CD4-positive, alpha-beta T cell treated with Interleukin-1 beta for 1 hour (primary cell): ENCODE results near the gene CNTFR.

Experiments used
- DNase-seq, 2 donors: peaks; one replicate each; pipeline ENCODE4 v3.0.0-alpha.2; 2020 to 2022

CNTFR gene

DNA sequence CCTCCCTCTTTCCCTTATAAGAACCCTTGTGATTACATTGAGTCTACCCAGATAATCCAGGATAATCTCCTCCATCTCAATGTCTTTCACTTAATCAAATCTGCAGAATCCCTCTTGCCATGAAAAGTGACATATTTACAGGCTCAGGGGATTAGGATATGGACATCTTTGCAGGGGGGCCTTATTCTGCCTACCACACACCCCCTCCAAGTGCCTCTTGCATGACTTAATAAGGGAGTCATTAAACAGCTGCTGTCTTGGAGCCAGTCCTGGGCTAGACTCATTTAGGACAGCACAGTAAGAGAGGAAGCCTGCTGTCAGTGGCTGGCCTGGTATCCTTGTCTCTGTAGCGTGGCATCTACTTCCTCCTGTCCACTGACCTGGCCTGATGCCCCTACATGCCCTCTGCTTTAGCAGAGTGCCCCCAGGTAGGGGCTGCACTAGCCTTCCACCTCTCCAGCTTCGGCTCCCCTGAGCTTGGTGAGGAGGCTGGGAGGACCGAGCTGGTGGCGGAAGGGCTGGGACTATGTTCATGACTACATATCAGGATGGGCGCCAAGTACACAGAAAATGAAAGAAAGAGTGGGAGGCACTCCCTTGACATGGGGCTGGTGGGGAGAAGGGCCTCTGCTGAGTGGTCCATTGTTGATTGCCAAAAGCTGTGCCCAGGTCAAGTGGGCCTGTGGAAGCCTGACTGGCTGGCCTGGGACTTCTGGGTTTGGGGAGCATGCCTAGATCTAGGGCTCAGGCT, 84.0 kb downstream of the CNTFR start:
- DNase-seq: no peak

DNA sequence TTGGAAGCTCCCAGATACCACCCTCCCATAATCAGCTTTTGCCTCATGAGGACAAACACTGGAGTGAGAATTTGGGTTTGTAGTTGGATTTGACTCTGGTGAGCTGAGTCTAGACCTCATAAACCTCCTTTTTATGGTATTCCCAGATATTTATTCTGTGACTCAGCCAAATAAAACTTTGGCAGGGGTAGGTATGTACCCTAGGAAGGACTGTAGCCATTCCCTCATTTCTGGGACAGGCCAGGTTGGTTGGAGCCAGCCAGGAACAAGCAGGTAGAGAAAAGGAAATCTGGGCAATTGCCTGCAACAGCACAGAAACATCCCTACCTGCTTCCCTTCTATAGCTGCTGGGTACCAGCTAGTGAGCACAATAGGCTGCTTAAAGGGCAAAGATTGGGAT, 86.1 kb downstream of the CNTFR start:
- no peak for DNase-seq

DNA sequence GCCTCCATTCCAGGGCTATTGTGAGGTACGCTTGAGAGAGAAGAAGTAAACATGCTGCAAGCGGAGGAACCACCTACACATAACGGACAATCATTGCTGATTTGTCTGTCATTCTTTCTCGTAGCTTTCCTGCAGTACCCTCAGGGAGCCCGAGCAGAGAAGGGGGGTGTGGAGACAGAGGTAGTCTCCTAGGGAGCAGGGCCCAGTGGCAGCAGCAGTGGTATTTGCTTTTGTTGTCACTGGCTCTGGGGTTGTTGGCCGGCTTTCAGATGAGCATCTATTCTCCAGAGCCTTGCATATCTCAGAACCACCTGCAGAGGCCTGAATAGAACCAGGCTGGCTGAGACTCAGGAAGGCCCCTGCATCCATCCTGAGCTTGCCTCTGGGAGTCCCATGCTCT, 86.6 kb downstream of the CNTFR start:
- no peak for DNase-seq

DNA sequence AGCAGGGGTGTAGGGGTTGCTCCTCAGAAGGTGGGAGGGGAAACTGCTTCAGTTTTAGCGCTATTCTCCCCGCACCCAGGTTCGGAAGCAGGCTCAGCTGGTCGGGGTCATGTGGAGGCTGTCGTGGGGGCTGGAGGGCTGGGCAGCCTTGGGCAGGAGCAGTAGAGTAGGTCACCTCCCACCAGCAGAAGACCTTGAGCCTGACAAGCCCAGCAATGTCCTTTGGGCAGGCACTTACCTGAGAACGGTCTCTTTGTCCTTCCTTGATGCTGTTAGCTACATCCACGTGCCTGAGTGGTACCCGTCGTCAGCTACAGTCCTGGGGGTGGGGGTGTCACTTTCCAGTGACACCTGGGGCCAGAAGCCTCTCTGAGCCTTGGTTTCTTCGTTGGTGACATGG, 87.1 kb downstream of the CNTFR start:
- no peak for DNase-seq

DNA sequence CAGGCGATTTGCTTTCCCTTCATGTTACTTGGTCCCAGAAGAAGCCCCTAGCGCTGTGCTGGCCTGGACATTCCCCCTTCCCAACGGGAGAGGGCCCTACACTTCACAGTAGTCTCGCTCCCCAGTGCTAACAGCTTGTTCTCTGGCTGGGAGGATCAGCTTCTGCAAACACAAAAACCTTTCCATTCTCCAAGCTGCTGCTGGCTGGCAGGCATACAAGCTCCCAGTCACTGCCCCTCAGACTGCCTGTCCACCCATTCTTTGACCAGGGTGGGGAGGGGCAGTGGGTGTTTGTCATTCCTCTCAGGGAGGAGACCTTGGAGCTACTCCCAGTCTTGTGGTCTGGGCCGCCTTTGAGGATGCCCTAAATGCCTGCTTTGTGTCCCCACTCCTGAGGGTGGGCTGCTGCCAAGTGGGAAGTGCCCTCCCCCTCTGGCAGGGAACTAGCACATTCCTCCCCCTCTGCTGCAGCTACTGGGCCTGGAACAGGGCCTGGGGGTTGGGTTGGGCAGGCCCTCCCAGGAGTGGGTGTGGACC, 87.6 kb downstream of the CNTFR start:
- no peak for DNase-seq
